A673 (cell line): ENCODE measurements around the gene OGG1. TPM values are rescaled to one million over a fixed set of nuclear protein-coding genes. Genes with fewer than 3 reads are reported as not detected.

Experiments
- BruUV-seq: library from RNA; stranded (reverse); fragments of 400-500 nt; replicated peaks from 2 replicates; lab custom pipeline; 2021; lab: Mats Ljungman, UMichigan
- CTCF ChIA-PET: fragments of 300-600 bp; sonication (Branson Sonifier 250); formaldehyde crosslinking; loops from one replicate; lab custom pipeline; 2022; ENCODE audit warnings: antibody characterized with exemption; lab: Charles Lee
- POLR2A ChIA-PET: fragments of 300-600 bp; sonication (Branson Sonifier 250); formaldehyde crosslinking; loops from one replicate; lab custom pipeline; 2022; ENCODE audit warnings: antibody characterized with exemption; ENCODE audit not compliant: low non-redundant PET; lab: Charles Lee
- DNase-seq: peaks from one replicate; pipeline ENCODE4 v3.0.0-alpha.2; 2015; ENCODE audit warnings: low spot score
- H3K27ac ChIP-seq: fragments of 200-600 bp; sonication (generic); 2 replicates; pipeline ENCODE4 v1.5.1; 2016; ENCODE audit warnings: mixed run types, low read depth, mild to moderate bottlenecking, mixed read lengths, antibody characterized with exemption, low read length; ENCODE audit not compliant: poor library complexity, severe bottlenecking
- H3K27me3 ChIP-seq: fragments of 200-600 bp; sonication (generic); replicated peaks from 2 replicates; pipeline ENCODE4 v1.6.1; 2017; ENCODE audit warnings: mixed run types, low read depth, mild to moderate bottlenecking, mixed read lengths, antibody characterized with exemption, low read length; ENCODE audit not compliant: insufficient read depth, poor library complexity
- H3K36me3 ChIP-seq: fragments of 200-600 bp; sonication (generic); 2 replicates; pipeline ENCODE4 v1.6.1; 2016; ENCODE audit warnings: mixed run types, mild to moderate bottlenecking, mixed read lengths, antibody characterized with exemption, low read length; ENCODE audit not compliant: insufficient read depth, poor library complexity, severe bottlenecking
- H3K4me1 ChIP-seq: fragments of 200-600 bp; sonication (generic); 2 replicates; pipeline ENCODE4 v1.6.1; 2017; ENCODE audit warnings: mixed run types, mild to moderate bottlenecking, mixed read lengths, antibody characterized with exemption, low read length; ENCODE audit not compliant: insufficient read depth, poor library complexity, severe bottlenecking
- H3K4me3 ChIP-seq: fragments of 200-600 bp; sonication (generic); 2 replicates; pipeline ENCODE4 v1.5.1; 2016; ENCODE audit warnings: low read depth, mixed run types, mild to moderate bottlenecking, mixed read lengths, low read length; ENCODE audit not compliant: poor library complexity, severe bottlenecking
- H3K9me3 ChIP-seq: fragments of 200-600 bp; sonication (generic); 2 replicates; pipeline ENCODE4 v1.6.1; 2016; ENCODE audit warnings: mixed run types, low read depth, mild to moderate bottlenecking, mixed read lengths, antibody characterized with exemption, low read length; ENCODE audit not compliant: poor library complexity, severe bottlenecking
- CTCF ChIP-seq: fragments of 300-800, 200-600 bp; sonication (generic); conservative IDR thresholded peaks from 2 replicates; pipeline ENCODE4 v1.5.1; 2017; ENCODE audit warnings: low read depth, mild to moderate bottlenecking, antibody characterized with exemption, low read length, moderate library complexity, mixed read lengths
- EZH2 ChIP-seq: fragments of 200-600 bp; sonication (generic); IDR thresholded peaks from 2 replicates; pipeline ENCODE4 v1.6.1; 2017; ENCODE audit warnings: borderline replicate concordance, low read depth, mild to moderate bottlenecking, mixed read lengths, antibody characterized with exemption, low read length; ENCODE audit not compliant: poor library complexity, severe bottlenecking
- intact Hi-C: fragments of 100-400 bp; cut with micrococcal nuclease; formaldehyde crosslinking; loops from one replicate; pipeline ENCODE4 v1.10.0; 2022; ENCODE audit not compliant: unreplicated experiment
- total RNA-seq: library from RNA; stranded (reverse); gene quantifications from 2 replicates; pipeline ENCODE4 v1.2.3, GENCODE V29; 2021

The OGG1 gene
- total RNA-seq, 1 experiment from 2014 or later = 60.2 TPM

- no peak overlapping the region for H3K4me3 ChIP-seq
- CTCF ChIA-PET = no interaction called here
- no peaks in the 10 kb centered on the region for H3K4me1 ChIP-seq
- no peaks in the 10 kb centered on the region for H3K9me3 ChIP-seq
- no peak for TF ChIP-seq CTCF
- no peak overlapping the region for H3K27ac ChIP-seq
- no peaks in the 10 kb centered on the region for H3K27me3 ChIP-seq
- no peak for DNase-seq
- POLR2A ChIA-PET = interaction anchor here (0.6 kb wide), 1 partner anchor 97 kb away, joined by 8 read pairs; no protein-coding TSS in a partner anchor
- BruUV-seq = no TSS peak
- intact Hi-C loops = no loop called here
- peaks cover 99% of the 10 kb centered on the region for H3K36me3 ChIP-seq
Measured at GRCh38 chr3:9742560-9742959, 7.2 kb upstream of the OGG1 start.

GRCh38 chr3:9743548-9743947, 6.2 kb upstream of the OGG1 start:
- intact Hi-C loops = no loop called here
- POLR2A ChIA-PET = interaction anchor here (0.6 kb wide), 1 partner anchor 87 kb away, joined by 3 read pairs; no protein-coding TSS in a partner anchor
- no peaks in the 10 kb centered on the region for H3K4me1 ChIP-seq
- H3K4me3 ChIP-seq = no peak overlapping the region
- no peaks in the 10 kb centered on the region for H3K27me3 ChIP-seq
- DNase-seq = no peak
- H3K9me3 ChIP-seq = no peaks in the 10 kb centered on the region
- H3K27ac ChIP-seq = no peak overlapping the region
- CTCF ChIA-PET = interaction anchor here (0.6 kb wide), 1 partner anchor 380 kb away, joined by 3 read pairs; no protein-coding TSS in a partner anchor
- TF ChIP-seq EZH2 = no peak
- no peak for TF ChIP-seq CTCF
- peaks cover 99% of the 10 kb centered on the region for H3K36me3 ChIP-seq
- BruUV-seq = no TSS peak

- intact Hi-C loops = no loop called here
- Histone ChIP-seq H3K4me3 (no peak overlapping the region), H3K9me3 (no peaks in the 10 kb centered on the region), H3K27ac (no peak overlapping the region), H3K4me1 (peaks cover 2% of the 10 kb centered on the region), H3K36me3 (peaks cover 96% of the 10 kb centered on the region), H3K27me3 (no peaks in the 10 kb centered on the region)
- ChIA-PET CTCF (interaction anchor here (0.6 kb wide), 1 partner anchor 379 kb away, joined by 3 read pairs; no protein-coding TSS in a partner anchor), POLR2A (no interaction called here)
- no peak for DNase-seq
- TF ChIP-seq EZH2 (no peak), CTCF (no peak)
- no TSS peak for BruUV-seq
Measured at GRCh38 chr3:9744162-9744561, 5.6 kb upstream of the OGG1 start.
